SU-DHL-6 (cell line): ENCODE results near the gene RXFP2.

Experiments used
- CTCF ChIP-seq: fragments of 200-600 bp; sonication (generic); IDR thresholded peaks from one replicate; pipeline ENCODE4 v1.5.1; 2017; ENCODE audit warnings: antibody characterized with exemption, mild to moderate bottlenecking, low read length, moderate library complexity; ENCODE audit not compliant: insufficient read depth, poor library complexity, severe bottlenecking
- EZH2phosphoT487 ChIP-seq: fragments of 200-600 bp; sonication (generic), shearing (Covaris generic); conservative IDR thresholded peaks from 2 replicates; pipeline ENCODE4 v1.6.1; 2018; ENCODE audit warnings: mild to moderate bottlenecking, antibody characterized with exemption, low read length, moderate library complexity, mixed read lengths

DNA sequence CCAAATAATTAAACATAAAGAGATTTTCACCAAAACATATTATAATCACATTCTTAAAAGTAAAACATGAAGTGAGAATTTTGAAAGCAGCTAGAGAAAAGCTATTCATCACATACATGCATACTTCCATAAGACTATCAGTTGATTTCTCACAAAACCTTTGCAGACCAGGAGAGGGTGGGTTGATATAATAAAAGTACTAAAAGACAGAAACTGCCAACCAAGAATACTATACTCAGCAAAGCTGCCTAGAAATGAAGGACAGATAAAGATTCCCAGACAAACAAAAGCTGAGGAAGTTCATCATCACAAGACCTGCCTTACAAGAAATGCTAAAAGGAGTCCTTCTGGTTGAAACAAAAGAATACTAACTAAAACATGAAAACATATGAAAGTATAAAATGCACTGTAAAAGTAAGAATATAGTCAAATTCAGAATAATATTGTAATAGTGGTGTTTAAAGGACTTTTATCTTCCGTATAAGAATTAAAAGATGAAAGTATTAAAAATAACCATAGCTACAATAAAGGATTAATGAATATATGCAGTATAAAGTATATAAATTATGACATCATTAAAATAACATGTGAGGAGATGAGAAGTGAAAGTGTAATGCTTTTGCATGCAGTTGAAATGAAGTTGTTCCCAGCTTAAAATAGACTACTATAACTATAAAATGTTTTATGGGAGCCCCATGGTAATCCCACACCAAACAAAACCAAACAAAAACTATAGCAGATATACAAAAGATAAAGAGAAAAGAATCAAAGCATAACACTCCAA, 76.2 kb downstream of the RXFP2 start:
- TF ChIP-seq EZH2phosphoT487 (no peak), CTCF (no peak)
